ENCODE measurements around the gene NUP205.

Gene NUP205

GRCh38 chr7:135697276-135698049, 139.7 kb downstream of the NUP205 start:
- no peak for DNase-seq (ENCODE audit: low read depth in 2 of 3, low spot score in 2 of 3)

All from activated CD8-positive, alpha-beta memory T cell treated with anti-CD3 and anti-CD28 coated beads for 48 hours (primary cell).